GM12801 (cell line): Measurements from ENCODE around the gene CFAP65.

Experiments
- TF ChIP-seq, protein P1 (sequence below): IDR thresholded peaks from one replicate; pipeline ENCODE4 v1.5.1; 2011; ENCODE audit warnings: control low read depth; ENCODE audit not compliant: insufficient read length; ENCODE audit errors: extremely low read depth

CFAP65 gene

DNA sequence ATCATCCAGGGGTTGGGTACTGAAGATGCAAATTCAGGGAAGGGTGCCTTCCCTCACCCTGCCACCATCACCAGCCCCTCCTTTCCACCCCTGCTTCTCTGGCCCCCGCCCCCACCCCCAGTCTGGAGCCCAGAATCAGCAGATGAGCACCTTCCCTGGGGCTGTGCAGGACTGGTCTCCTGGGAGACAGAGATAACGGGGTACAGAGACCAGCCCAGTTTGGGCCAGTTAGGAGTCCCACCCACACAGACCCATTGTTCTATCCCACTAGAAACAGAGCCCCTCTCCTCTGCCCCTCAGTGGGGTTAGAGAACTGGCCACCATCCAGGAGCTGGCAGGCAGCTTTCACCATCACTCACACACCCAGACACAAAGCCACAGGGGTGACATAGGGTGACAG lies 43.6 kb downstream of the CFAP65 start:
- TF ChIP-seq, protein P1, sequence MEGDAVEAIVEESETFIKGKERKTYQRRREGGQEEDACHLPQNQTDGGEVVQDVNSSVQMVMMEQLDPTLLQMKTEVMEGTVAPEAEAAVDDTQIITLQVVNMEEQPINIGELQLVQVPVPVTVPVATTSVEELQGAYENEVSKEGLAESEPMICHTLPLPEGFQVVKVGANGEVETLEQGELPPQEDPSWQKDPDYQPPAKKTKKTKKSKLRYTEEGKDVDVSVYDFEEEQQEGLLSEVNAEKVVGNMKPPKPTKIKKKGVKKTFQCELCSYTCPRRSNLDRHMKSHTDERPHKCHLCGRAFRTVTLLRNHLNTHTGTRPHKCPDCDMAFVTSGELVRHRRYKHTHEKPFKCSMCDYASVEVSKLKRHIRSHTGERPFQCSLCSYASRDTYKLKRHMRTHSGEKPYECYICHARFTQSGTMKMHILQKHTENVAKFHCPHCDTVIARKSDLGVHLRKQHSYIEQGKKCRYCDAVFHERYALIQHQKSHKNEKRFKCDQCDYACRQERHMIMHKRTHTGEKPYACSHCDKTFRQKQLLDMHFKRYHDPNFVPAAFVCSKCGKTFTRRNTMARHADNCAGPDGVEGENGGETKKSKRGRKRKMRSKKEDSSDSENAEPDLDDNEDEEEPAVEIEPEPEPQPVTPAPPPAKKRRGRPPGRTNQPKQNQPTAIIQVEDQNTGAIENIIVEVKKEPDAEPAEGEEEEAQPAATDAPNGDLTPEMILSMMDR = no peak

DNA sequence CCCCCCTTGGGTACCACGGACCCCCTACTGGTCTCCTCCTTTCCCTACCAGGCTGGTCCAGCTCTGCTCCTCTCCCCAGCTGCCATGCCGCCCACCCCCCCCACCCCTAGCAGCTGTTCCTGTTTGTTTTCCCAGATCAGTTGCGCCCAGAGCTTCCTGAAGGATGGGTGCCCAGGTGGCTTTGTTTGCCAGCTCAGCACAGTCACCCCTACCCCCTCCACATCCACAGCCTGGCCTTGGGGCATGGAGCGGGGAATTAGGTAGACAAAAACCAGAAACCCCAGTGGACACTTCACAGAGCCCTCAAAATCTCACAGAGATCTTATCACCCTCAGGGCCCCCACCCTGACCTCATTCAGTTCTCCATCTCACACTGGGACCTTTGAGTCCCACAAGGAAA lies 44.4 kb downstream of the CFAP65 start:
- TF ChIP-seq, protein P1 = no peak

DNA sequence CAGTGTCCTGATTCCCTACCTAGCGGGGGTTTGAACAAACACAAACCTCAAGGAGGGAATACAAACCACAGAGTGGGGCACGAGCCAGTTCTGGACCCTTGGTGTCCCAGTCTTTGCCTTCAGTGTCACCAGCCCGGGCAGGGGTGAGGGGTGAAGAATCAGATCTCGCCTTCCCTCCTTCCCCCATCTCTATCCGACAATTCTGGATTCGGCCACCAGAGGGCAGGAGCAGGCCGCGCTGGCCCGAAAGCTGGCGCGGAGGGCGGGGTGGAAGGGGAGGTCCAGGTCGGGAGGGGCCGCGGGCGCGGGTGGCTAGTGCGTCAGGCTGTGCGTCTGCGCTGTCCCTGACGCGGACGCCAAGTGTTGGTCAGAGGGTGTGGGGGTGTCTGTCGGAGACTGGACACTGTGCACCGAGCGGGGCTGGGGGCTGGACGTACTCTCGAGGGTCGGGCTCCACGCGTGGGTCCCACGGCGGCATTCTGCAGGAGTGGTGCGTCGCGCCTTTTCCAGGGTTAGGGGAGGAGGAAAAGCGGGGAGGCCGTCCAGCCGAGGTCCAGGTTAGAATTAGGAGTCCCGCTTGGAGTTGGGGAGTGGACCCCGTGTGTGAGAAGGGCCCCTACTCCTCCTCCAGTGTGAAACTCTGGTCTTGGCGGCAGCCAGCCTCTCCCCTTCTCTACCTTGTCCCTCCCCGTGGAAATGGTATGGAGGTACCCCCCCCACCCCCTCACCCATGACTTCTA lies 45.2 kb downstream of the CFAP65 start:
- TF ChIP-seq, protein P1 = no peak

DNA sequence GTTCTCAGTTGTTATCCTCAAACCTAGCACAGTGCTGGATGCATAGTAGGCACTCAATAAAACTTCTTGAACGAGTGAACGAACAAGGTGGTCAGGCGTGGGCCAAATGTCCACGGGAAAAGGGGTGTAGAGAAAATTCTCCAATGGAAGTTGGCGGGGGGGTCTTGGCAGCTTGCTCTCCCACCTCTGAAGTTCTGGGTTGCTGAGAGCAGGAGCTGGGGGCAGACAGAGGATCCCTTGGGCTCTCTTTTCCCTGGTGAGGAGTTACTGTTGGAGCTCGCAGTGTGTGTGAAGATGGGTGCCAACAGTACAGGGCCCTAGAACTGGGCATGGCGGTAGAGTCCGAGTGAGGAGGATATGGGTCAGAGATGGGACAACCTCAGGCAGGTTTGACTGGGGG lies 45.8 kb downstream of the CFAP65 start:
- TF ChIP-seq, protein P1 = no peak

DNA sequence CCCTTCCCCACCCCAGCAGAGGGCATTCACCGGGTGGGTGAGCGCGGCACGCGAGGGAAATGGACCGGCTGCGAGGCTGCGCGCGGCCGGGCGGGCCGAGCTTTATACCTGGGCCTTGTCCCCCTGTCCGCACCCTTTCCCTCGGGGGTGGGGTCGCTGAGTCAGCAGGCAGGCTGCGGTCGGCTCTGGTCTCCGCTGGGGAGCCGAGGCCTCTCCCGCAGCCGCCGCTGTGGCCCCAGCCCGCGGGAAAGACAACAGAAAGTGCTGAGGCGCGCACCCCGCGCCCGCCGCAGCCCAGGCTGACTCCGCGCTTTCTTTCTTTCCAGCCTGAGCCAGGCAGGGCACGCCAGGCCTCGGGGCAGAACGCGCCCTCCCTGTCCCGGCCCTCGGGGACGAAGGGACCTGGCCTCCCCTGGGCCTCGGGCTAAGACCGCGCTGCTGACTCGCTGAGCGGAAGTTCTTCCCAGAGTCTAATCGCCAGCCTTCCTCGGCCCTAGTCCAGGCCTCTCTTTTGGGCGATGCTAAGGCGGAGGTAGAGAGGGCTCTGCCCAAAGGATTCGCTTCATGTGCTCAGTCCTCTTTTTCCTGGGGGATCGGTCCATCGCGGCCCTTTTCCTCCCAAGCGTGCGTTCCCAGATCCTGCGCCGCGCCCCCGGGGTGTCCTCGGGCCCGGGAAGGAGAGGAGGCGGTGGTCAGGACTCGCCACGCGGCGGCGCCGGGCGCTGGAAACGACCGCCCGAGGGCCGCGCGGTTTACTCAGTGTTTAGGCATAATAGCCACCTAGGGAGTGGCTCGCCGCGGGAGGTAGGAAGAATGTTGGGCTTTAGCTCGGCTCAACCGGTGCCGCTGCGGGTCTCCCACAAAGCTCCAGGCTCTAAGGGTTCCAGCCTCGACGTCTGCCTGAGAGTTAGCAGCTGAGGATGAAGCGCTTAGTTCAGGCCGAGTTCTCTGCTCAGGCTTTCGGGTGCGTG lies 47.7 kb downstream of the CFAP65 start, which contains the start of gene CRYBA2:
Gene CRYBA2, minus strand, starts transcription at position 78 of the 971 bp plus-strand sequence. CDS start 246 bp downstream, outside the sequence.
- TF ChIP-seq, protein P1 = no peak

DNA sequence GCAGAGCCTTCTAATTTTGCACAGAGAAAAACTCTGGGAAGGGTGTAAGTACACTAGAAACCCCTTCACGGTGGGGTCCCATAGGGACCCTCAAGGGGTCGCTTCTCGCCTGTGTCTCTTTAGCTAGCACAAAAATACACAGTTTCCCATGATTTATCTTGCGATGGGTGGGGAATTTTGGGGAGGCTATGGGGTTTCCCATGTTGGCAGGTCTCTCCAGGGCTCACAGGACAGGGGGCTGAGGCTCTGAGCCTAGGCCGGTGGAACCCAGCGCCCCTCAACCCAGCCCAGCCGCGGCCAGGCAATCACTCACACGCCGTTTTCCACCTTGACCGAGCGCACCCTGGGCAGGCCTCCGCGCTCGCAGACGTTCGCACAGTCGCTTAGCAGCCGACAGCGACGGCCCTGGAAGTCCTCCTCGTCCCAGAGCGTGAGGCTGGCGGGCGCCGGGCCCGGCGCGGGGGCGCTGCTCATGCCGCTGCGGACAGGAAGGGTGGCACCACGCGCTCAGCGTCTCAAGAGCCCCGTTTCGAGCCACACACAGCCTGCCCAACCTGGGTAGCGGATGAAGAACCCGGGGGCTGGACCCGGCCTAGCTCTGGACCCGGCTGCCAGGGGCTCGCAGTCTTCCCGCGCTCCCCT lies 48.5 kb downstream of the CFAP65 start:
- TF ChIP-seq, protein P1 = no peak

DNA sequence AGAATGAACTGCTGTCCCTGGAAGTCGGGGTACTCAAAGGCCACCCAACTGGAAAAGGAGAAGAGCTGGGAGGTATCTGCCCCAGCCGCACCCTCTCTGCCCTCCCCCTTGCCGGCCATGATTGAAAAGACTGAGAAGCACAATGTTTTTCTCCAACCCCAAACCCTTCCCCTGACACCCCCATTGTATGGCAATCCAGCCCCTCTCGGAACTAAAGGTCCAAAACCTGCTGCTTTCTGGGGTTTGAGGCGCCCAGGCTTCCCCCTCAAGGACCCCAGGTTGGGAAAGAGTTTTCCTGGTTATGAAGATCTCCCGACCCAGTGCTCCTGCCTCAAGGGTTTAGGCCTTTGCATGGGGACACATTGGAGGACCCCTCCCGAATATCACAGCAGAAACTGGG lies 49.1 kb downstream of the CFAP65 start:
- TF ChIP-seq, protein P1 = no peak
